ENCODE measurements around the gene PFAS.
"Not testable (repeated sequence)": the region's sequence is repeated elsewhere in the genome, so short reads cannot be mapped to it uniquely, and the experiment has no call there.

The PFAS gene

DNA sequence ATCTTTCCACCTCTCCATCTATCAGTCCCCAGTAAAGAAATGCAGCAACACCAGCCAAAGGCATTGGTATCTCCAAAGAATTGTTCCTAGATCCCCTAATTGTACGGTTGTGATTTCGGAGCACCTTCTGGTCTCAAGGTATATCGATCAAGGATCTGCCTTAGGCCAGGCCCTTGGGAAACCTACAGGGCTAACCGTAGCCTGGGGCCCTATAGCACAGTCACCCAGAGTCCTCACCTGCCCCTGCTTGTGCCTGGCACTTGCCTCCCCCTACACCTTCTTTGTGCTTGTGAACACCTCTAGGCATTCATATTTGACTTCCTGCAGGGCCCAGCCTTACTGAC, 21.9 kb upstream of the PFAS start:
- no peak for DNase-seq (ENCODE audit: low spot score)

- no peak for DNase-seq (ENCODE audit: low spot score)
Measured at GRCh38 chr17:8231701-8232100, 17.4 kb upstream of the PFAS start.

GRCh38 chr17:8234361-8235270, 14.5 kb upstream of the PFAS start:
- DNase-seq (ENCODE audit: low spot score) = no peak

- no peak for DNase-seq (ENCODE audit: low spot score)
Measured at GRCh38 chr17:8235676-8236075, 13.4 kb upstream of the PFAS start.

GRCh38 chr17:8237175-8237574, 11.9 kb upstream of the PFAS start:
- no peak for DNase-seq (ENCODE audit: low spot score)

- no peak for DNase-seq (ENCODE audit: low spot score)
Measured at GRCh38 chr17:8237886-8238285, 11.2 kb upstream of the PFAS start.

- DNase-seq (ENCODE audit: low spot score) = no peak
Measured at GRCh38 chr17:8243827-8244226, 5.3 kb upstream of the PFAS start.

- no peak for DNase-seq (ENCODE audit: low spot score)
Measured at GRCh38 chr17:8244768-8245167, 4.3 kb upstream of the PFAS start.

DNA sequence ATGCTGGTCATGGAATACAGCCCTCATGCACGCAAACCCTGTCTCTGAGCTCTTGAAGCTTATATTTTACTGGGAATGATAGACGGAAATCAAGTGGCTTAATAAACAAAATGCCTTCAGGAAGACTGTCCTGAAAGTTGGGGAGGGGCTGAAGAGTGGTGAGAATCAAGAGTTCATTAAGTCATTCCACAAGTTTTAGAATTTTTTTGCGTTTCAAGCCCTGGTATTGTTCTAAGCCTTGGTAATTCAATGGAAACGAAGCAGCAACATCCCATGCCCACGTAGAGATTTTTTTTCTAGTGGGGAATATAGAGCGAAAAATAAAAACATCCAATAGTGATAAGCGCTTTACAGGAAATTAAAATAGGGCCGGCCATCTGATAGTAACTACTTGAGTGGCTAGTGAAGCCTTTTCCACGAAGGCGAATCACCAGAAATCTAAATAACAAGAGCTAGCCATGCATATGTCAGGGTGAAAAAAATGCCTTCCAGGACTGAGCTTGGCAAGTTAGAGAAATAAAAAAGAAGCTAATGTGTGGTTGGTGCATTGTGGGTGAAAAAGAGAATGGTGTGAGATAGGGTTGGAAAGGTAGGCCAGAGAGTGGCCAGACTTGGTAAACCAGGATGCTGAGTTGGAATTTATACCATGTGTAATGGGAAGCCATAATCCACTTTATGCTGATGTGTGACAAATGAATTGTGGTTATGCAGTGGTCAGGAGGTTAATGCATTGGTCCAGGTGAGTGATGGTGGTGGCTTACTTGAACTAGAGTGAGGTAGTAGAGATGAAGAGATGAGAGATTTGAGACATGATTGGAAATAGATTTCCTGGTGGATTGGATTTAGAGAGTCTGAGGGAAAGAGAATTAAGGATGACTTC, 772 bp downstream of the PFAS start:
- no peak for DNase-seq (ENCODE audit: low spot score)

DNA sequence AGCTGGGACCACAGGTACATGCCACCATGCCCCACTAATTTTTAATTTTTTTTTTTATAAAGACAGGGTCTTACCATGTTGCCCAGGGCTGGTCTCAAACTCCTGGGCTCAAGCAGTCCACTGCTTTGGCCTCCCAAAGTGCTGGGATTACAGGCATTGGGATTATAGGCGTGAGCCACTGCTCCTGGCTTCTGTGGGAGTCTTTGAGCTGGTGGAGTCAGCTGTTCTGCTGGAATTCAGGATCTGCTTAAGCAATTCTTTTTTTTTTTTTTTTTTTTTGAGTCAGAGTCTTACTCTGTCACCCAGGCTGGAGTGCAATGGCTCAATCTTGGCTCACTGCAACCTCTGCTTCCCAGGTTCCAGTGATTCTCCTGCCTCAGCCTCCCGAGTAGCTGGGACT, 2.3 kb downstream of the PFAS start:
- DNase-seq (ENCODE audit: low spot score) = not testable (repeated sequence)

- no peak for DNase-seq (ENCODE audit: low spot score)
Measured at GRCh38 chr17:8253801-8254200, 4.7 kb downstream of the PFAS start.

- no peak for DNase-seq (ENCODE audit: low spot score)
Measured at GRCh38 chr17:8254881-8255280, 5.8 kb downstream of the PFAS start.

- no peak for DNase-seq (ENCODE audit: low spot score)
Measured at GRCh38 chr17:8255499-8255898, 6.4 kb downstream of the PFAS start.

DNA sequence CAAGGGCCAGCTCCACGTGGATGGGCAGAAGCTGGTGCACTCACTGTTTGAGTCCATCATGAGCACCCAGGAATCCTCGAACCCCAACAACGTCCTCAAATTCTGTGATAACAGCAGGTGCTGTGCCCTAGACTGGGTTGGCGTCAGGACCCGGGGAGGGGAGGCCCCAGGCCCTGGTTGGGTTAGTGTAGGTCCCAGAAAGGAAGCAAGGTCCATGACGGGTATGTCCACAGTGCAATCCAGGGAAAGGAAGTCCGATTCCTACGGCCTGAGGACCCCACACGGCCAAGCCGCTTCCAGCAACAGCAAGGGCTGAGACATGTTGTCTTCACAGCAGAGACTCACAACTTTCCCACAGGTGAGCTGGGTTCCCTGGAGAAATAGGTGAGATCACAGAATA, 7.2 kb downstream of the PFAS start:
- DNase-seq (ENCODE audit: low spot score) = no peak

GRCh38 chr17:8256691-8257090, 7.6 kb downstream of the PFAS start:
- DNase-seq (ENCODE audit: low spot score) = no peak

DNA sequence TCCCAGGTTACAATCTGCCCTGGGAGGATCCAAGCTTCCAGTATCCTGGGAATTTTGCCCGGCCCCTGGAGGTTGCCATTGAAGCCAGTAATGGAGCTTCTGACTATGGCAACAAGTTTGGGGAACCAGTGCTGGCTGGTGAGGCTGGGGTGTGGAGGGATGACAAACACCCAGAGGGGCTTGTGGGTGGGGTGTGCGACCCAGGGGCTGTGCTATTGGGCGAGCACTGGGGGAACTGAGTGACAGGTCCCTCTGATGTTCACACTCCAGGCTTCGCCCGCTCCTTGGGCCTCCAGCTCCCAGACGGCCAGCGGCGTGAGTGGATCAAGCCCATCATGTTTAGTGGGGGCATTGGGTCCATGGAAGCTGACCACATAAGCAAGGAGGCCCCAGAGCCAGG, 8.7 kb downstream of the PFAS start:
- DNase-seq (ENCODE audit: low spot score) = no peak

- no peak for DNase-seq (ENCODE audit: low spot score)
Measured at GRCh38 chr17:8264320-8264719, 15.2 kb downstream of the PFAS start.

DNA sequence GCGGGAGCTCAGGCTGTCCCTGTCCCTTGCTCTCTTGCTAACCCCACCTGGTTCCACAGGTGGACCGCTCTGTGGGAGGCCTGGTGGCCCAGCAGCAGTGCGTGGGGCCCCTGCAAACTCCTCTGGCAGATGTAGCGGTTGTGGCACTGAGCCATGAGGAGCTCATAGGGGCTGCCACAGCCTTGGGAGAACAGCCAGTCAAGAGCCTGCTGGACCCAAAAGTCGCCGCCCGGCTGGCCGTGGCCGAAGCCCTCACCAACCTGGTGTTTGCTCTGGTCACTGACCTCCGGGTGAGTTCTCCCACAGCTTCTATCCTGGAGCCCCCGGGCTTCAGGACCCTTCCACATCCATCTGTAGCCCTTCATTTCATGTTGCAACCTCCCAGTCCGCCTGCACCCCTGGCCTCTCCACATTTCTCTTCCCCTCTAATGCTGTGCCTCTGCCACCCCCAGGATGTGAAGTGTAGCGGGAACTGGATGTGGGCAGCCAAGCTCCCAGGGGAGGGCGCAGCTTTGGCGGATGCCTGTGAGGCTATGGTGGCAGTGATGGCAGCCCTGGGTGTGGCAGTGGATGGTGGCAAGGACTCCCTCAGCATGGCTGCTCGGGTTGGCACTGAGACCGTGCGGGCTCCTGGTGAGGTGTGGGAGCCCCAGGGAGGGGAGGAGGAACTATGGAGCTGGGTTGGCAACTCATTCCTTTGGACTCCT, 15.9 kb downstream of the PFAS start:
- DNase-seq (ENCODE audit: low spot score) = no peak

DNA sequence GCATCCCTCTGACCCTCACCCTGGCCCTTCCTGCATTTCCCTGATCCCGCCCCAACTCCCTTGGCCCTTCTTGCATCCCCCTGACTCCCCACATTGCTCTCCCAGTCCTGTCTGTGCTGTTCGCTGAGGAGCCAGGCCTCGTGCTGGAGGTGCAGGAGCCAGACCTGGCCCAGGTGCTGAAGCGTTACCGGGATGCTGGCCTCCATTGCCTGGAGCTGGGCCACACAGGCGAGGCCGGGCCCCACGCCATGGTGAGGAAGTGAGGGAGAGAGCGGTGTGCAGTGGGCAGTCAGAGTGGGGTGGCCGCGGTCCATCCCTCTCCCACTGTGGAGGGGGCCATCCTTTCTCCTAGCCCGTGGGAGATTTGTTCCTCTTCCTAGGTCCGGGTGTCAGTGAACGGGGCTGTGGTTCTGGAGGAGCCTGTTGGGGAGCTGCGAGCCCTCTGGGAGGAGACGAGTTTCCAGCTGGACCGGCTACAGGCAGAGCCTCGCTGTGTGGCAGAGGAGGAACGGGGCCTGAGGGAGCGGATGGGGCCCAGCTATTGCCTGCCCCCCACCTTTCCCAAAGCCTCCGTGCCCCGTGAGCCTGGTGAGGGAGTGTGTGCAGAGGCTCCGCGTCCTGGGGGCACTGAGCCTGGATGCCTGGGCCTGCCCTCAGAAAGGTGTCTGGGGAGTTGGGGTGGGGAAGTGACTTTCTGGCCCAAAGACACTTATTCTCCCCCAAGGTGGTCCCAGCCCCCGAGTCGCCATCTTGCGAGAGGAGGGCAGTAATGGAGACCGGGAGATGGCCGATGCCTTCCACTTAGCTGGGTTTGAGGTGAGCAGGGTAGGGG, 17.8 kb downstream of the PFAS start:
- DNase-seq (ENCODE audit: low spot score) = no peak

DNA sequence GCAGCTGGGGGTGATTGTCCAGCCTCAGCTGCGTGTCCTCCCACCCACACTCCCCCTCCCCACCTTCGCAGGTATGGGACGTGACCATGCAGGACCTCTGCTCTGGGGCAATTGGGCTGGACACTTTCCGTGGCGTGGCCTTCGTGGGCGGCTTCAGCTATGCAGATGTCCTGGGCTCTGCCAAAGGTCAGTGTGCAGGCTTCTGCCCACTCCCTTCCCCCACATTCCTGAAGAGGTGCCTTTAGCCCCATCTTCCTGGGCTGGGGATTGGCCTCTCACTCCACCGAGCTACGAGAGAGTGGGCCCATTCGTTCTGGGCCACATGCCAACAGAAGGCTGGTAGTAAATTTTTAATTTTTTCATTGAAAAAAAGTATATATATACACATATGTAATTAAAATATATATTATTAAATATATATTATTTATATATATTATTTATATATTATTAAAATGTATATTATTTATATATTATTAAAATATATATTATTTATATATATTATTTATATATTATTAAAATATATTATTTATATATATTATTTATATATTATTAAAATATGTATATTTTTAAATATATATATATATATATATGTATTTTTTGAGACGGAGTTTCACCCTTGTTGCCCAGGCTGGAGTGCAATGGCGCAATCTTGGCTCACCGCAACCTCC, 18.5 kb downstream of the PFAS start:
- DNase-seq (ENCODE audit: low spot score) = no peak
